ENCODE data around the gene PCDHB8.
"Not testable (repeated sequence)": the region's sequence is repeated elsewhere in the genome, so short reads cannot be mapped to it uniquely, and the experiment has no call there.

PCDHB8 gene

DNA sequence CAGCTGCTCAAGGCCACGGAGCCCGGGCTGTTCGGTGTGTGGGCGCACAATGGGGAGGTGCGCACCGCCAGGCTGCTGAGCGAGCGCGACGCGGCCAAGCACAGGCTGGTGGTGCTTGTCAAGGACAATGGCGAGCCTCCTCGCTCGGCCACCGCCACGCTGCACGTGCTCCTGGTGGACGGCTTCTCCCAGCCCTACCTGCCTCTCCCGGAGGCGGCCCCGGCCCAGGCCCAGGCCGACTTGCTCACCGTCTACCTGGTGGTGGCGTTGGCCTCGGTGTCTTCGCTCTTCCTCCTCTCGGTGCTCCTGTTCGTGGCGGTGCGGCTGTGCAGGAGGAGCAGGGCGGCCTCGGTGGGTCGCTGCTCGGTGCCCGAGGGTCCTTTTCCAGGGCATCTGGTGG lies 11.5 kb downstream of the PCDHB8 start:
- H3K27me3 ChIP-seq (ENCODE audit: control insufficient read depth in 1 of 2, insufficient read depth in 2 of 2, low read length in 2 of 2); H3K27ac ChIP-seq (ENCODE audit: low read depth, low read length); H3K4me1 ChIP-seq (ENCODE audit: insufficient read depth, low read length); H3K9ac ChIP-seq (ENCODE audit: low read length); H3K36me3 ChIP-seq (ENCODE audit: insufficient read depth, low read length); H3K4me3 ChIP-seq (ENCODE audit: low read depth in 1 of 2, low read length in 2 of 2): not testable (repeated sequence)
- H3K9me3 ChIP-seq (ENCODE audit: low read length): peaks cover 20% of the 10 kb centered on the region

- no peak within 1 kb of the TSS for H3K27ac ChIP-seq (ENCODE audit: low read depth, low read length)
- no peaks in the 10 kb centered on the region for H3K27me3 ChIP-seq (ENCODE audit: control insufficient read depth in 1 of 2, insufficient read depth in 2 of 2, low read length in 2 of 2)
- H3K4me1 ChIP-seq (ENCODE audit: insufficient read depth, low read length): no peaks in the 10 kb centered on the region
- no peak within 1 kb of the TSS for H3K9ac ChIP-seq (ENCODE audit: low read length)
- peaks cover 13% of the 10 kb centered on the region for H3K9me3 ChIP-seq (ENCODE audit: low read length)
- H3K36me3 ChIP-seq (ENCODE audit: insufficient read depth, low read length): no peaks in the 10 kb centered on the region
- H3K4me3 ChIP-seq (ENCODE audit: low read depth in 1 of 2, low read length in 2 of 2): peak within 1 kb of the TSS in 1 of 2 donors; percentile 33
Measured at GRCh38 chr5:141192110-141192725, 14.6 kb downstream of the PCDHB8 start, which contains the start of gene PCDHB10. TSS of gene PCDHB10 (plus strand) at chr5:141192353. CDS start at chr5:141192553, 200 bp downstream.

DNA sequence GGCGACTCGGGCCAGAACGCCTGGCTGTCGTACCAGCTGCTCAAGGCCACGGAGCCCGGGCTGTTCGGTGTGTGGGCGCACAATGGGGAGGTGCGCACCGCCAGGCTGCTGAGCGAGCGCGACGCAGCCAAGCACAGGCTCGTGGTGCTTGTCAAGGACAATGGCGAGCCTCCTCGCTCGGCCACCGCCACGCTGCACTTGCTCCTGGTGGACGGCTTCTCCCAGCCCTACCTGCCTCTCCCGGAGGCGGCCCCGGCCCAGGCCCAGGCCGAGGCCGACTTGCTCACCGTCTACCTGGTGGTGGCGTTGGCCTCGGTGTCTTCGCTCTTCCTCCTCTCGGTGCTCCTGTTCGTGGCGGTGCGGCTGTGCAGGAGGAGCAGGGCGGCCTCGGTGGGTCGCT lies 16.7 kb downstream of the PCDHB8 start:
- H3K9me3 ChIP-seq (ENCODE audit: low read length): peaks cover 29% of the 10 kb centered on the region
- not testable (repeated sequence) for H3K27me3 ChIP-seq (ENCODE audit: control insufficient read depth in 1 of 2, insufficient read depth in 2 of 2, low read length in 2 of 2); H3K36me3 ChIP-seq (ENCODE audit: insufficient read depth, low read length); H3K9ac ChIP-seq (ENCODE audit: low read length); H3K27ac ChIP-seq (ENCODE audit: low read depth, low read length); H3K4me1 ChIP-seq (ENCODE audit: insufficient read depth, low read length); H3K4me3 ChIP-seq (ENCODE audit: low read depth in 1 of 2, low read length in 2 of 2)

GRCh38 chr5:141196363-141196762 lies 18.8 kb downstream of the PCDHB8 start:
- H3K27me3 ChIP-seq (ENCODE audit: control insufficient read depth in 1 of 2, insufficient read depth in 2 of 2, low read length in 2 of 2): no peaks in the 10 kb centered on the region
- peaks cover 29% of the 10 kb centered on the region for H3K9me3 ChIP-seq (ENCODE audit: low read length)
- H3K36me3 ChIP-seq (ENCODE audit: insufficient read depth, low read length): no peaks in the 10 kb centered on the region
- no peak overlapping the region for H3K9ac ChIP-seq (ENCODE audit: low read length)
- no peaks in the 10 kb centered on the region for H3K4me1 ChIP-seq (ENCODE audit: insufficient read depth, low read length)
- no peak overlapping the region for H3K4me3 ChIP-seq (ENCODE audit: low read depth in 1 of 2, low read length in 2 of 2)
- no peak overlapping the region for H3K27ac ChIP-seq (ENCODE audit: low read depth, low read length)

DNA sequence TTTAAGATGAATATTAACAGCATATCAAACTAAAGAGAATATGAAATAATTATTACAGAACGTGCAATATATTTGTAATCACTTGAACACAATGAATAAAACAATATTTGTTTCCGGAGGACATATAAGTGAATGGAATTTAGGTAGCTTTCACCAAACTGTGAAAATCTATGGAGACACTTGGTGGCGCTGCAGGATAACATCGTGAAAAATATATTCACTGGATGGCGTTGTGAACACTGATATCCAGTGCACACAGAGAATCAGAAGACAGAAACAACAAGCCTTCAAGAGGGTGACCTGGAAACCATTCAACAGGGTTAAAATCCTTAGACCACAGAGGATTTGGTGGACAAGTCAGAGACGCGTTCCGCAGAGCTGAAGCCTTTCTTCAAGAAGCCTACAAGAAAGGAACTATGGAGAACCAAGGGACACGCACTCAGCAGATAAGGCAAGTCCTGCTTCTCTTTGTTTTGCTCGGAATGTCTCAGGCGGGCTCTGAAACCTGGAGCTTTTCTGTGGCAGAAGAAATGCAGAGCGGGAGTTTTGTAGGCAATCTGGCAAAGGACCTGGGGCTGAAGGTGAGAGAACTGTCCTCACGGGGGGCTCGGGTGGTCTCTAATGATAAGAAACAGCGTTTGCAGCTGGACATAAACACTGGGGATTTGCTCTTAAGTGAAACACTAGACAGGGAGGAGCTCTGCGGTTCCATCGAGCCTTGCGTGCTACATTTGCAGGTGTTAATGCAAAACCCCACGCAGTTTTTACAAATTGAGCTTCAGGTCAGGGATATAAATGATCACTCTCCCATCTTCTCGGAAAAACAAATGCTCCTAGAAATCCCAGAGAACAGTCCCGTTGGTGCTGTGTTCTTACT lies 22.0 kb downstream of the PCDHB8 start, which contains the start of gene PCDHB11:
PCDHB11 (plus strand) TSS at position 269 of the 877 bp plus-strand sequence; CDS start at position 417, 148 bp downstream.
- H3K4me3 ChIP-seq (ENCODE audit: low read depth in 1 of 2, low read length in 2 of 2): peak within 1 kb of the TSS in 1 of 2 donors; percentile 41
- peaks cover 20% of the 10 kb centered on the region for H3K9me3 ChIP-seq (ENCODE audit: low read length)
- H3K4me1 ChIP-seq (ENCODE audit: insufficient read depth, low read length): no peaks in the 10 kb centered on the region
- H3K27ac ChIP-seq (ENCODE audit: low read depth, low read length): no peak within 1 kb of the TSS
- no peaks in the 10 kb centered on the region for H3K36me3 ChIP-seq (ENCODE audit: insufficient read depth, low read length)
- H3K27me3 ChIP-seq (ENCODE audit: control insufficient read depth in 1 of 2, insufficient read depth in 2 of 2, low read length in 2 of 2): no peaks in the 10 kb centered on the region
- no peak within 1 kb of the TSS for H3K9ac ChIP-seq (ENCODE audit: low read length)

- not testable (repeated sequence) for H3K4me3 ChIP-seq (ENCODE audit: low read depth in 1 of 2, low read length in 2 of 2); H3K4me1 ChIP-seq (ENCODE audit: insufficient read depth, low read length); H3K27ac ChIP-seq (ENCODE audit: low read depth, low read length); H3K27me3 ChIP-seq (ENCODE audit: control insufficient read depth in 1 of 2, insufficient read depth in 2 of 2, low read length in 2 of 2); H3K9ac ChIP-seq (ENCODE audit: low read length); H3K36me3 ChIP-seq (ENCODE audit: insufficient read depth, low read length)
- H3K9me3 ChIP-seq (ENCODE audit: low read length): peaks cover 22% of the 10 kb centered on the region
Measured at GRCh38 chr5:141201126-141201525, 23.5 kb downstream of the PCDHB8 start.

DNA sequence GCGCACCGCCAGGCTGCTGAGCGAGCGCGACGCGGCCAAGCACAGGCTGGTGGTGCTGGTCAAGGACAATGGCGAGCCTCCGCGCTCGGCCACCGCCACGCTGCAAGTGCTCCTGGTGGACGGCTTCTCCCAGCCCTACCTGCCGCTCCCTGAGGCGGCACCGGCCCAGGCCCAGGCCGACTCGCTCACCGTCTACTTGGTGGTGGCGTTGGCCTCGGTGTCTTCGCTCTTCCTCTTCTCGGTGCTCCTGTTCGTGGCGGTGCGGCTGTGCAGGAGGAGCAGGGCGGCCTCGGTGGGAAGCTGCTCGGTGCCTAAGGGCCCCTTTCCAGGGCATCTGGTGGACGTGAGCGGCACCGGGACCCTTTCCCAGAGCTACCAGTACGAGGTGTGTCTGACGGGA lies 24.1 kb downstream of the PCDHB8 start:
- not testable (repeated sequence) for H3K4me3 ChIP-seq (ENCODE audit: low read depth in 1 of 2, low read length in 2 of 2); H3K4me1 ChIP-seq (ENCODE audit: insufficient read depth, low read length); H3K27ac ChIP-seq (ENCODE audit: low read depth, low read length); H3K27me3 ChIP-seq (ENCODE audit: control insufficient read depth in 1 of 2, insufficient read depth in 2 of 2, low read length in 2 of 2); H3K9ac ChIP-seq (ENCODE audit: low read length); H3K36me3 ChIP-seq (ENCODE audit: insufficient read depth, low read length)
- H3K9me3 ChIP-seq (ENCODE audit: low read length): peaks cover 27% of the 10 kb centered on the region

DNA sequence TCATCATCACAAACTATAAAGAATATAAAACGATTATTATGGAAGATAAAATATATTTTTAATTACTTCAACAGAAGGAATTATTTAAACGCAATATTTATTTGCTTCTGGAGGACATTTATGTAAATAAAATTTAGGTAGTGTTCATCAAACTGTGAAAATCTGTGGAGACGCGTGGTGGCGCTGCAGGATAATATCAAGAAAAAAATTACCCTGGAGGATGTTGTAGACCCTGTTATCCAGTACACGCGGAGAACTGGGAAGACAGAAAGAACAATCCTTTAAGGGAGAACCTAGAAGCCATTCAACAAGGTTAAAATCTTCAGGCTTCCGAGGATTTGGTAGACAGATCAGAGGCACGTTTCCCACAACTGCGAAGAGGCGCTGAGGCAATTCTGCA lies 30.9 kb downstream of the PCDHB8 start, which contains the start of gene PCDHB12:
PCDHB12 (plus strand) TSS at position 242 of the 400 bp plus-strand sequence. CDS start 189 bp downstream, outside the sequence.
- Histone ChIP-seq H3K36me3 (ENCODE audit: insufficient read depth, low read length) (no peaks in the 10 kb centered on the region), H3K9me3 (ENCODE audit: low read length) (peaks cover 59% of the 10 kb centered on the region), H3K4me3 (ENCODE audit: low read depth in 1 of 2, low read length in 2 of 2) (peak within 1 kb of the TSS in 1 of 2 donors; percentile 29), H3K4me1 (ENCODE audit: insufficient read depth, low read length) (no peaks in the 10 kb centered on the region), H3K27me3 (ENCODE audit: control insufficient read depth in 1 of 2, insufficient read depth in 2 of 2, low read length in 2 of 2) (no peaks in the 10 kb centered on the region), H3K9ac (ENCODE audit: low read length) (no peak within 1 kb of the TSS), H3K27ac (ENCODE audit: low read depth, low read length) (no peak within 1 kb of the TSS)

DNA sequence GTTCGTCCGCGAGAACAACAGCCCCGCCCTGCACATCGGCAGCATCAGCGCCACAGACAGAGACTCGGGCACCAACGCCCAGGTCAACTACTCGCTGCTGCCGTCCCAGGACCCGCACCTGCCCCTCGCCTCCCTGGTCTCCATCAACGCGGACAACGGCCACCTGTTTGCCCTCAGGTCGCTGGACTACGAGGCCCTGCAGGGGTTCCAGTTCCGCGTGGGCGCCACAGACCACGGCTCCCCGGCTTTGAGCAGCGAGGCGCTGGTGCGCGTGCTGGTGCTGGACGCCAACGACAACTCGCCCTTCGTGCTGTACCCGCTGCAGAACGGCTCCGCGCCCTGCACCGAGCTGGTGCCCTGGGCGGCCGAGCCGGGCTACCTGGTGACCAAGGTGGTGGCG lies 32.7 kb downstream of the PCDHB8 start:
- not testable (repeated sequence) for H3K27ac ChIP-seq (ENCODE audit: low read depth, low read length); H3K36me3 ChIP-seq (ENCODE audit: insufficient read depth, low read length); H3K9ac ChIP-seq (ENCODE audit: low read length); H3K27me3 ChIP-seq (ENCODE audit: control insufficient read depth in 1 of 2, insufficient read depth in 2 of 2, low read length in 2 of 2); H3K4me3 ChIP-seq (ENCODE audit: low read depth in 1 of 2, low read length in 2 of 2); H3K4me1 ChIP-seq (ENCODE audit: insufficient read depth, low read length)
- H3K9me3 ChIP-seq (ENCODE audit: low read length): peaks cover 57% of the 10 kb centered on the region

DNA sequence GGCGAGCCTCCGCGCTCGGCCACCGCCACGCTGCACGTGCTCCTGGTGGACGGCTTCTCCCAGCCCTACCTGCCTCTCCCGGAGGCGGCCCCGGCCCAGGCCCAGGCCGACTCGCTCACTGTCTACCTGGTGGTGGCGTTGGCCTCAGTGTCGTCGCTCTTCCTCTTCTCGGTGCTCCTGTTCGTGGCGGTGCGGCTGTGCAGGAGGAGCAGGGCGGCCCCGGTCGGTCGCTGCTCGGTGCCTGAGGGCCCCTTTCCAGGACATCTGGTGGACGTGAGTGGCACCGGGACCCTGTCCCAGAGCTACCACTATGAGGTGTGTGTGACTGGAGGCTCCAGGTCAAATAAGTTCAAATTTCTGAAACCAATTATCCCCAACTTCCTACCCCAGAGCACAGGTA lies 33.3 kb downstream of the PCDHB8 start:
- H3K9ac ChIP-seq (ENCODE audit: low read length); H3K4me1 ChIP-seq (ENCODE audit: insufficient read depth, low read length); H3K4me3 ChIP-seq (ENCODE audit: low read depth in 1 of 2, low read length in 2 of 2); H3K27ac ChIP-seq (ENCODE audit: low read depth, low read length); H3K36me3 ChIP-seq (ENCODE audit: insufficient read depth, low read length); H3K27me3 ChIP-seq (ENCODE audit: control insufficient read depth in 1 of 2, insufficient read depth in 2 of 2, low read length in 2 of 2): not testable (repeated sequence)
- peaks cover 57% of the 10 kb centered on the region for H3K9me3 ChIP-seq (ENCODE audit: low read length)

- not testable (repeated sequence) for H3K27me3 ChIP-seq (ENCODE audit: control insufficient read depth in 1 of 2, insufficient read depth in 2 of 2, low read length in 2 of 2); H3K27ac ChIP-seq (ENCODE audit: low read depth, low read length); H3K4me1 ChIP-seq (ENCODE audit: insufficient read depth, low read length); H3K36me3 ChIP-seq (ENCODE audit: insufficient read depth, low read length); H3K4me3 ChIP-seq (ENCODE audit: low read depth in 1 of 2, low read length in 2 of 2); H3K9ac ChIP-seq (ENCODE audit: low read length)
- H3K9me3 ChIP-seq (ENCODE audit: low read length): peaks cover 37% of the 10 kb centered on the region
Measured at GRCh38 chr5:141213656-141214339, 36.2 kb downstream of the PCDHB8 start, which contains the start of gene PCDHB13. TSS of gene PCDHB13 (plus strand) at chr5:141213919. CDS start at chr5:141214124, 205 bp downstream.

Measured in muscle layer of colon (tissue), 2 donors.